HG03457 (cell line): ENCODE measurements around the gene JCHAIN.

ENCODE experiments used
- ATAC-seq: cut with Tn5 transposase; IDR thresholded peaks from one replicate; pipeline ENCODE4 v1.9.1; 2021; ENCODE audit warnings: moderate number of reproducible peaks; ENCODE audit not compliant: unreplicated experiment

Gene JCHAIN

DNA sequence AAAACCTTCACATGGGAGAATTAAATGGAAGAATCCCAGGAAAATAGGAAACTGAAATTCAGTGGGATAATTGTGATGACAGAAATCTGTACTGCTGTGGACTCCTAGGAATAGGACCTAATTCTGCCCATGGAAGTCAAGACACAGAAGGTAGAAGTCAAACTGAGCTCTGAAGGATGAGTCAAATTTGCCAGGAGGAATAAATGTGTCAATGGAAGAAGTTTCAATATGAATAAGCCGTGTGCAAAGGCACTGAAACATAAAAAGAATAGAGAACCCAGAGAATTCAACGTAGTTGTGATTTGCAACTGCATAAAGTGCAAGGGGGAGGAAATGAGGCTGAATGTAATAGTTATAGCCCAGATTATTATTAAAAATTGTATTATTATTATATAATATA lies 26.1 kb downstream of the JCHAIN start:
- ATAC-seq = peak; percentile 53

DNA sequence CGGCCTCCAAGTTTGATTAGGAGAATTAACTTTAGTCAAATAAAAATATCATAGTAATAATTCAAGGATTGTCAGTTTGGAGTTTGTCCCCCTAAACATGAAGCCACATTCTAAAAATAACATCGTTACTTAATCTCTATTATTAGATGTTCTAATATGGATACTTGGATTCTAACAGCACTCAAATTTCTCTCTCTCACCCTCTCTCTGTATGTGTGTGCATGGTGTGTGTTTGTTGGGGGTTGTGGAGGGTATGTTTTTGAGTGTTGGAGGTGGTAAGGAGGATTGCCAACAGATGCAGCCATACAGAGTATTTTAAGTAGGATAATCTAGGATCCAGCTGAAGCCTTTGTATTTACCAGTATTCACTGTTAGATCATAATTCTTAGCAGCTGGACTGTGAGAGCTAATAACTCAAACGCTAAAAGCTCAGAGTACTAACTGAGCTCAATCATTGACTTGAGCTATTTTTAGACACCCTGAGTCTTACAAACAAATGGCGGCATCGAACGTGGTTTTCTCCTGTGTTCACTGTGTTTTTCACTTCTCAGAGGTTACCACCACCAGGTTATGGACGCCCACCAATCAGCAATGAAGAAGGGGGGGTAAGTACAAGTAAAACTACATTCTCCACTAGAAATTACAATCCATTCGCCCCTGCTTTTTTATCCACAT lies 28.9 kb downstream of the JCHAIN start:
- no peak for ATAC-seq

DNA sequence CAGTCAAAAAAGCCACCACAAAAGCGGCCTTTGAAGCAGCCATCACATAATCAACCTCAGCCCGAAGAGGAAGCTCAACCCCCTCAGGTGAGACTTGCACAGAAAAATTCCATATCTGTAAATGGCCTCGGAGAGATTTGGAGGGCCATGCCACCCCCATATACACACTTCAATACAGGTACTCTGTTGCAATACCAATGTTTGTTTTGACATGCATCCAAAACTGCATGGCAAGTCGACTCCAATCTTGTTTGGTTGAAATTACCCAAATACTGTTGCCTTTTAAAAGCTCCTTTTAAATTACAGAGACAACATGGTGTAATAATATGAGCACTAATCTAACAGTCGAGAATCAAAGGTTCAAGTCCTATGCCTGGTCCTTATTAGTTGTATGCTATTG lies 31.8 kb downstream of the JCHAIN start:
- no peak for ATAC-seq

DNA sequence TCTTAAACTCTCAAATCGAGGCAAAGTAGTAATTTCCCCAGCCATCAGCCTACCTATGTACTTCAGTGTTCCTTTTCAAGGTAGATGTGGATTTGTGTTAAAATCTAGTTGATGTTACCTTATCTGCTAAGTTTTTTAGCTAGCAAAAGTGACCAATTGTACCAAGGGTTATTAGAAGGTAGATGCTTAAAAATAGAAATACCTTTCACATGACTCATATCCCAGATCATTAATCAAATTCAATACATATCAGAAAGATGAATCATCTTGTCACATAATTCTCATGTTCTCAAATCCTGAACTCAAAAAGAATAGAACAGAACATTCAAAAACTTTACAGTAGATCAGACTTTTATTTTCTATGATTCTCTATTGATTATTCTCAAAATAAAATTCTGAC lies 34.3 kb downstream of the JCHAIN start:
- ATAC-seq = no peak

DNA sequence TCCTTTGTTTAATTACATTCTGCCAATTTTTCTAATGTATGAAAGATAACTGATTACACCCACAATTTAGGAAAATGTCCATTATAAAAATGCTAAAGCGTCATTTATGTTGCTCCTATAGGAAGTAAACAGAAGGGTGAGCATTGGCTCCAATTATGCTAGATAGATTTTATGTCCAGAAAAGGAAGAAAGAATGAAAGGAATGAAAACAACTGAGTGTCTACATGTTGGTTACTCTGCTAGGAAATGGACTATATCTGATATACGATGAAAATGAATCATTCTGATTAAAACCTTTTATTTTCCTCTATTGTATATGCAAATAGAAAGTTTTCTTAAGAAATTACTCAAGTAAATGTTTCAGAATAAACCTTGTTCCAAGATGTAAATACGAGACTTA lies 36.1 kb downstream of the JCHAIN start:
- no peak for ATAC-seq

DNA sequence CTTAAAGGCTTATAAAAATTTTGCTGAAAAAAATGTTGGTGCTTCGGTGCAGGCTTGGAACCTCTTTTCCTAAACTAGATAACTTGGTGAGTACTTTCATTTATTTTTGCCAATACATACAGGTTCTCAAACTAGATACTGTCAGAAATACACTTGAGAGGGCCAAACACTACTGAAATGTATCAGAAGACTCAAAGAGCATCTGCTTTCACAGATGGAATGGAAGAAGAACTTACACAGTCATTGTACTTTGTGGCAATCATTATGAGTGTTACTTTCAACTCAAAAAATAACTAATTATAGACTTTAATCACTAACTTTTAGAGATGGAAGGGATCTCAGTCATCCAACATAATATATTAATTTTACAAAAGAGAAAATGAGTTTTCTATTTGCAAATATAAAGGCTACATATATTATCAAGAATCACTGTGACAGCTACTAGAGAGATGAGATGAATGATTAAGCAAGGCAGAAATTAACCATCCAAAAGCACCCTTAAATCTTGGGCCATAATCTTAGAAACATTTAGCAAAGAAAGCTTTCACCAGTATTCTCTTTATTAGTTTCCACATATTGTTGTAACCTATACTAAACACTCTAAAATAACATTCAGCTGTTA lies 36.7 kb downstream of the JCHAIN start:
- no peak for ATAC-seq

DNA sequence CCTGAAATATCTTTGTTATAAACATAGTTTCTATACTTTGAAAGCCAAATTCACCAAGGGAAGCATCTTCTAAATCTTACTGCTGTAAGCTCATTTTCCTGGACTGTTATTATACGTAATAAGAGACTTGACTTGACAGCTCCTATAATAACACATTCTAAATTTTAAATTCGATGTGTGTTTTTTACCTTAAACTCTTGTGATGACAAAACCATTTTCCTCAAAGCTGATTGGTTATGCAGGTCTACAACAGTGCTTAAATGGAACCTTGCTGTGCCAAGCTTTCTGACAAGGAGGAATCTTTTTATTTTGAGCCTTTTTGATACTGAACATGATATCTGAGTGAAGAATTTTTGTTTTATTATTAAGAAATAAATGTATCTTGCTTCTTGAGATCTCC lies 37.9 kb downstream of the JCHAIN start, which contains the start of gene ENAM:
ENAM (plus strand) TSS at position 301 of the 400 bp plus-strand sequence. CDS start 757 bp downstream, outside the sequence.
- ATAC-seq = no peak

DNA sequence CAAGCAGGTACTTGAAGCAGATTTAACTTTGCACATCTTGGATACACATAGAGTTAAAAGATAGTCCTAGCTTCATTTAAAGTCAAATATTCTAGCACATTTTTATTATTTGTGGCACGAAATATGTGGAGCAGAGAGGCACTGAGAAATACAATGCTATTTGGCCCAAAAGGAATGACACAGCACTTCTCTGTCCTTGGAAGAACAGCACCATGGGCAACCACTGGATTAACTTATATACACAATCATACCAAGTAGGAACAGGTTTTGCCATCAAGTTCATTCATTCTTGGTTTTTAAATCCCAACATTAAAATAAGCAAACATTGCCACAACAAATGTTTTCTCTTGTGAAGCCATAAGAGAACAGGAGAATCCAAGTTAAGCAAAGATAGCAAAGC lies 38.7 kb downstream of the JCHAIN start:
- ATAC-seq = no peak

DNA sequence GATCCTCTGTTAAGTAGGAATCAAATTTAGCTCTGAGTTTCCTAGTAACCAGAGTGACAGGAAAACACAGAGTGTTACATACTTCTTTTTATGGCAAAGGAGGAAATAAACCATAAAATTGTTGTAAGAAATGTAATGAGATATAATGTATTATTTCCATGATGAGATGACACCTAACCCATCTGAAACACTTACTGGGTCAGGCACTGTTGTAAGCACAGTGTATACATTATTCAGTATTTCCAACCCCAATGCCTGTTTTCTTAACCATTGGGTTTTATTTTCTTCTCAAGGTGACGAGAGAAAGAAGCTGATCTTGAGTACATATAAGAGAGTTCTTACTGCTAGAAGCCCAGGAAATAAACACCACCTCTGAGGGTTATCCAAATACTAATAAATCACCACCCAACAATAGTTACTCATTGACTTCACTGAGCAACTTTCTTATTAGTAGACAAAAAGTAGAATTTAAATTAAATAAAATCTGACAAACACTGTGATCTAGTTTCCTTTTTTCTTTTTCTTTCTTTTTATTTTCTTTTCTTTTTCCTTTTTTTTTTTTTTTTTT lies 42.0 kb downstream of the JCHAIN start:
- no peak for ATAC-seq

DNA sequence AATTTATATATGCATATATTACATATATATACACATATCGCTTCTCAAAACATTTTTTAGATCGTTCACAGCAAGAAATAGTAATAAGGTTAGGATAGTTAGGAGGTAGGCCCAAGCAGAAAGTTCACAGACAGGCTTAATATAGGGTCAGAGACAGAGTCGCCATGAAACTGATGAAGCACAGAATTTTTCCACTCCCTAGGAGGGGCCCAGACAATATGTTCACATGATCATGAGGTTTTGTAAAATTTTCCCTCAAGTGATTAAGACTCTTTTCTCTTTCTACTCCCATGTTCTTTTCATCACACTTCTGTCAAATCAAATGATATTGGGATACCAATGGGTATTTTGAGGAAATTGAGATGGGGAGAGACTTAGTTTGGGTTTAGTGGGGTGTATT lies 43.0 kb downstream of the JCHAIN start:
- no peak for ATAC-seq

DNA sequence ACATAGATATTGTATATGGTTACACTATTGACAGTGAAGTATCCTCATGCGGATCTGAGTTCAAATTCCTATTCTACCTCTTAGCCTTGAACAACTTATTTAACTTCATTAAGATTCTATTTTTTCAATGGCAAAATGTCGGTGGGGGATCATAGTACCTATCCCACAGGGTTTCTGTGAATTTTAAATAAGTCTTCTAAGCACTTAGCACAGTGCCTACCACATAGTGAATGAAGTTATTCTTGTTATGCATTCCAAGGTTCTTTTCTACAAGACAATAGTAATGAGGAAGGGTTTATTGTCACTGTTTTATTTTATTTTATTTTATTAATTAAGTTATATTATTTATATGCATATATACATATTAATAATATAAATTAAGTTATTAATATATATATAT lies 46.5 kb downstream of the JCHAIN start:
- no peak for ATAC-seq

DNA sequence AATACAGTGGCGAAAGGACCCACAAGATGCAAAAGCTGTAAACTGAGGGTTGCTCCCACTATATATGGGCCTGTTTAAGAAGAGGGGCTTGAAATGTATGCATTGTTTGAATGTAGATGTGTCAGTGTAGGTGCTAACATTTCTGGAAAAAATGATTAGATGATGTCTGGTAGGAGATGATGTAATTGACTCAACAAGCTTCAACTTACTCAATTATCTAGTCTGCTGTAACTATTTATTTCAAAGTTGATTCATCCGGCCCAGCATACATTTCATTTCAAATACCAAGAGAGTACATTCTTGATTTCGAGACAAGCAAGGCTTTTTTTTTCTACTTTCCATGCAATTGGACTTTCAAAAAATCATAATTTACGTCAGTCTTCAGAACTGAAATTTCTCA lies 47.0 kb downstream of the JCHAIN start:
- no peak for ATAC-seq

DNA sequence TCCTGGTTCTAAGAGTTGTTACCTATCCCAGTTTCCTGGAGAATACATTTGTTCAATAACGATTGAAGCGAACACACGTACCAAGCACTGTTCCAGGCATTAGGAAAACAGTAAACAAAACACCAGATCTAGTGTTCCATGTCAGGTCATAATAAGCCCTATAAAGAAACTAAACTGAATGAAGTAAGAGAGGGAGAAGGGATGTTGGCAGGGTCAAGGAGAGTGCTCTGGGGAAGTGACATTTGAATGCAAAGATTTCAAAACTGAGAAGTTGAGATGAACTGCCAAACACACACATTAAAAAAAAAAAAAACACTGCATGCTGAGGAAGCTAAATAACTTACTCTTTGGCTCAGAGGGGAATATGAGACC lies 52.1 kb downstream of the JCHAIN start:
- no peak for ATAC-seq

DNA sequence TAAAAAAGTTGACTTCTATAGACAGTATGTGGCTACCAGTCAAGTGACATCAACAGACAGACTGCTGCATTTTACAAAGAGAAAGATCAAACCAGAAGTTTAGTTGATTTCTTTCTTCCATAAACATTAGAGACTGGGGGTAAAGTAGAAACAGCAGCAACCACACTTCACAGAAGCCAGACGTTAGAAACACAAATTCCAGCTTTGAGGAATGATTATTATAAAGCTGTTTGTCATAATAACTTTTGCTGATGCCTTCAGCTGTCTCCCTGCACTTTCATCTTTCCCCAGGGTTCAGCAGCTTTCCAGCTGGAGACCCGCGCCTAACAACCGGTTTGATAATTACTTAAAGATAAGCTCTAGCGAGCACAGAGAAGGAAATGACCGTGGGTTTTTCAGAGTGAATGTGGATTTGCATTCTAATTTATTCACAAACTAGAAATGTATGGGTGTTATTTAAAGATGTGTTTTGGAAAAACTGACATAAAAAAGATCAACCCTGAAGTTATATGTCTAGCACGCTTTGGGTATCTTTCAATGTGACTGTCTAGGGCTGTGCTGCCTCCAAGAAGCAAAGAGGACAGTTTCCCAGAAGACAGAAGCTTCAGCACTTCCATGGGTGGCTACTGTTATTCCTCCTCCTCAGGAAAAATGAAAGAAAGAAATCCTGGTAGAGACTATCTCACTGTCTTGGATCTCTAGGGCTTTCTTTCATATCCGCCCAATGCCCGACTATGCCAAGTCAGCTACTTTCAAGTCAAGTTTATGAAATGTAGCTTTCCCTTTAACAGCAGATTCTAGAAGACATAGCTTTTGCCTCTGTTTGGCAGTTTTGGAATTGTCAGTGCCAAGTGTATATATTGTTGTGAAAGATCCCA lies 52.8 kb downstream of the JCHAIN start:
- peak; percentile 69 for ATAC-seq

DNA sequence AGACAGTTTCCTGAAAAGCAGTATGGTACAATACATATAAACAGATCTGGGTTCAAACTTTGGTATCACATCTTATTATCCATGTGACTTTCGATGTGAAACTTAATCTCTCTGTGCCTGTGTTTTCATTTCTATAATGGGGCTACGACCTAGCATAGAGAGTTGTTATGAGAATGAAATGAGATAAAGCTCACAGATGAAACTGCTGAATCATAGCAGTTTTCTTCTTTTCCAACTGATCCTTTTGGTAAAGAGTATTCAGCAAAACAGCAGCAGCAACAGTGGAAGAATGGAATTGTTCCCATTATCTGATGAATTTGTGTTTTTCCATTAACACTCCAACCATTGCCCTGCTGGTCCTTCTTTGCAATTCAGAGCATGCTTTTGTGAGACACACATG lies 58.0 kb downstream of the JCHAIN start:
- ATAC-seq = no peak

DNA sequence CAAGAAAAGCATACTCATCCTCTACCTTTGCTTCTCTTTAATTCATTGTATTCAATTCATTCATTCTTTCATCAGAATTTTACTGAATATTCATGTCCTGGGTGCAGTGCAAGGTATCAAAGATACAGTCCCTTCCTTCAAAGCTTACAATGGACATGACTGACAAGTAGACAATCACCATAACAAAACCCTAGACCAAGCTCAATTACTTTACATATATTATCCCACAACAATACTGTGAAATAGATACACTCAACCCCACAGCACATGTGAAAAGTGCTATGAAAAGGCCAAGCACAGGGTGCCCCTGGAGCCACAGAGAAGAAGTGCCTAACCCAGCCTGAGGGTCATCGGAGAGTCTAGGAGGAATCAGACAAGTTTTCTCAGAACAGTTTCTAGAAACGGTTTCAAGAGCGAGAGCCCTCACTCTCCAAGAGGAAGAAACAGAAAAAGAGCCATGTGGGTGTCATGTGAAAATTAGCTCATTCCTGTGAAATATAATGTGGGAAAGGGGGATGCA lies 58.9 kb downstream of the JCHAIN start:
- ATAC-seq = no peak

DNA sequence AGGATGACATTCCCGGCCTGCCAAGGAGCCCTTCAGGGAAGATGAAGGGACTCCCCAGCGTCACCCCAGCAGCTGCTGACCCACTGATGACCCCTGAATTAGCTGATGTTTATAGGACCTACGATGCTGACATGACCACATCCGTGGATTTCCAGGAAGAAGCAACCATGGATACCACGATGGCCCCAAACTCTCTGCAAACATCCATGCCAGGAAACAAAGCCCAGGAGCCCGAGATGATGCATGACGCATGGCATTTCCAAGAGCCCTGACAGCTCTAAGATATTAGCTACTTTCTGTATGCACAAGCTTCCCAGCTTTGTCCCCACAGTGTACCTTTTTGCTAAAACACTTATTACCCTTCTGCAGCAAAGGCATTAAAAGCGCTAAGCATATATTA lies 59.8 kb downstream of the JCHAIN start:
- ATAC-seq = no peak
